GM19328 (cell line): Measurements from ENCODE around the gene SBK3.
"Not testable (repeated sequence)": the region's sequence is repeated elsewhere in the genome, so short reads cannot be mapped to it uniquely, and the experiment has no call there.

Experiments used
- ATAC-seq: cut with Tn5 transposase; IDR thresholded peaks from one replicate; pipeline ENCODE4 v1.9.1; 2021; ENCODE audit warnings: mild to moderate bottlenecking, moderate library complexity; ENCODE audit not compliant: unreplicated experiment

Gene SBK3

DNA sequence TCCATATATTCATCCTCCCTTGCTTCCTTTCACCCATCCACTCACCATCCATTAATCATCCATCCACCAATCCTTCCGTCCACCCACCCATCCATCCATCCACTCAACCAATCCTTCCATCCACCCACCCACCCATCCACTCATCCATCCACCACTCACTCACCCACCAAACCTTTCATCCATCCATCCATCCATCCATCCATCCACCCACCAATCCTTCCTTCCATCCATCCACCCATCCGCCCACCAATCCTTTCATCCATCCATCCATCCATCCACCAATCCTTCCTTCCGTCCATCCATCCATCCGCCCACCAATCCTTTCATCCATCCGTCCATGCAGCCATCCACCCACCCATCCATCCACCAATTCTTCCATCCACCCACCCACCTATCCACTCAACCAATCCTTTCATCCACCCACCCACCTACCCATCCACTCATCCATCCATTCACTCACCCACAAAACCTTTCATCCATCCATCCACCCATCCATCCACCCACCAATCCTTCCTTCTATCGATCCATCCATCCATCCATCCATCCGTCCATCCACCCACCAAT lies 3.0 kb downstream of the SBK3 start:
- no peak for ATAC-seq

DNA sequence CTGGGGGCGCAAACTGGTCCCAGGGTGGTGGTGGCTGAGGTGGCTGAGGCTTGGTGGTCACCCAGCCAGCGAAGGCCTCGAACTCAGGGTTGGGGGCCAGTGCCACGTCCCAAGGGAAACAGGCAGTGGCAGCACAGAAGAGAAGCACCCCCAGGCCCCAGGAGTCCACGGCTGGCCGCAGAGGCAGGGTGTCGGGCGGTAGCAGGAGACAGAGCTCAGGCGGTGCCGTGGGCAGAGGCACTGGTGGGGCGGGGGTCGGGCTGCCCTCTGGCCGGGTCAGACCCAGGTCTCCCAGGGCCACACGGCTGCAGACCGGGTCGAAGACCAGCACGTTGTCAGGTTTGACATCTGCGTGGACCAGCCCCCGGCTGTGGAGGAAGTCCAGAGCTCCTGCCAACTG lies 4.3 kb downstream of the SBK3 start:
- ATAC-seq: no peak

DNA sequence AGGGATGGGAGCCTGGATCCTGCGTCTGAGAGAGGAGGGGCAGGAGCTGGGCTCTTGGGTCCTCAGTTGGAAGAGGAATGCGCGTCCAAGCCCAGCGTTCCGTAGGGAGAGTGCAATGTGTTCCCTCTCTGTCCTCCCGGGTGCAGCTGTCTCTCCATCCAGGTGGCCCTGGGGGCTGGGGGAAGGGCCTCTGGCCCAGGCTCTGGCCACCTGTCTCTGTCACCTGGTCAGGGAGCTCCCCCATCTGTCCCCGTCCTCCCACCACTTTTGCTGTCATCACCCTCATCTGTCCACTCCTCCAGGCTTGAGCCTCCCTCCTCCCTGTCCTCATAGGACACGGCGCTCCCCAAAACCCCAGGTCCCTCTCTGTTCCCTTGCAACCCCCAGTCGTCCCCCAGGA lies 4.7 kb downstream of the SBK3 start:
- no peak for ATAC-seq

DNA sequence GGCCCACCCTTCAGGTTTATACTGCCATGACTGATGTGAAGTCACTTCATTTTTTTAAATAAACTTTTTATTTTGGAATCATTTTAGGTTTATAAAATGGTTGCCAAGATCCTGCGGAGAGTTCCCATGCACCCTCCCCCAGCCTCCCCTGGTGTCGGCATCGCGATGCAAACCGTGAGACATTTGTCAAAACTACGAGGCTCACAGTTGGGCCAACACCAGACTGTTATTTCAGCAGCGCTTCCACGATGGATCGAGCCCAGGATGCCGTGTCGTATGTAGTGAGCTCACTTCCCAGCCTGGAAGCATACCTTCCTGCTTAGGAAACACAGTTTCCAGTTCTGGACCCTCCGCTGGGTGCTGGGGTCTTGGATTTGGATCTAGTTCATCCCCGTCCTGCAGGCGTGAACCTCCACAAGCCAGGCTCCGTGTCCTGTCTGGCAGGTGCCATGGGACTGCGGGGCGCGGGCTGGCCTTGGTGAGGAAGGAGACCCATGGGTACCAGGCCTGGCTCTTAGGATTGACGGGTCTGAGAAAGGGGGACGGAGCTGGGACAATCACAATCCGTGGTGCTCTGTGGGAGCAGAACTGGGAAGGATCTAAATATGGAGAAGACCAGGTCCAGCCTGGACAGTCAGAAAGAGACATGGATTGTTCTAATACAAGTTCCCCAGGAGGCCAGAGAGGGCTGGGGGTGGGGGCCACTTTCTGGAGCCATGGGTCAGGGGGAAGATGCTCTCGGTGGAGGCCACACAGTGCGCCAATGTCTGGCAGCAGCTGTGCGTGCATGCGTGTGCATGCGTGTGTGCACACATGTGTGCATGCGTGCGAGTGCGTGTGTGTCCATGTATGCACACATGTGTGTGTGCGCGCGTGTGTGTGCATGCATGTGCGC lies 6.0 kb downstream of the SBK3 start:
- no peak for ATAC-seq

DNA sequence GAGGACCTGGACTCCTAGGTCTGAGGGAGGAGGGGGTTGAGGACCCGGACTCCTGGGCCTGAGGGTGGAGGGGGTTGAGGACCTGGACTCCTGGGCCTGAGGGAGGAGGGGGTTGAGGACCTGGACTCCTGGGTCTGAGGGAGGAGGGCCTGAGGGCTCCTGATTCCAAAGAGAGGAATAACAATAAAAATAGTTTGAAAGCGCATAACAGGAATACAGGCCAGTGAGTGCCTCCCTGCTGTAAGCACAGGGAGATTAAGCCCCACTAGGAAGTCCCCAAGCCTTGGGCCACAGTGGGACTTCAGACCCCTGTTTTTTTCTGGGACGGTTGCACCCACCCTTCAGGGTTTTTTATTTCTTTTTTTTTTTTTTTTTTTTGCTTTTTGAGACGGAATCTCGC lies 7.2 kb downstream of the SBK3 start:
- no peak for ATAC-seq

DNA sequence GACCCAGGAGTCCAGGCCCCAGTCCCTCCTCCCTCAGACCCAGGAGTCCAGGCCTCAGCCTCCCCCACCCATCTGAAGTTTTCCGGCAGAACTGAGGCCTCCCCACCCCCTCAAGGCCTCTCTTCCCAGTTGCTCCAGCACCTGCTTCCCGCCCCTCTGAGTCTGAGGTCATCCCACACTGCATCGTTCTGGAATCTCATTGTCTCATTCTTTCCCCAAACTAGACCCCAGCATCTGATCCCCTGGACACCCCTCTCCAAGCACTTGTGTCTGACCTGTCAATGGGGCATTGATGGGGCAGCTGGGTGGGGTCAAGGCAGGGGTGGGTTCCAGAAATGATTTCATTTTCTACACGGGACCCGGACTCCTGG lies 7.6 kb downstream of the SBK3 start:
- no peak for ATAC-seq

DNA sequence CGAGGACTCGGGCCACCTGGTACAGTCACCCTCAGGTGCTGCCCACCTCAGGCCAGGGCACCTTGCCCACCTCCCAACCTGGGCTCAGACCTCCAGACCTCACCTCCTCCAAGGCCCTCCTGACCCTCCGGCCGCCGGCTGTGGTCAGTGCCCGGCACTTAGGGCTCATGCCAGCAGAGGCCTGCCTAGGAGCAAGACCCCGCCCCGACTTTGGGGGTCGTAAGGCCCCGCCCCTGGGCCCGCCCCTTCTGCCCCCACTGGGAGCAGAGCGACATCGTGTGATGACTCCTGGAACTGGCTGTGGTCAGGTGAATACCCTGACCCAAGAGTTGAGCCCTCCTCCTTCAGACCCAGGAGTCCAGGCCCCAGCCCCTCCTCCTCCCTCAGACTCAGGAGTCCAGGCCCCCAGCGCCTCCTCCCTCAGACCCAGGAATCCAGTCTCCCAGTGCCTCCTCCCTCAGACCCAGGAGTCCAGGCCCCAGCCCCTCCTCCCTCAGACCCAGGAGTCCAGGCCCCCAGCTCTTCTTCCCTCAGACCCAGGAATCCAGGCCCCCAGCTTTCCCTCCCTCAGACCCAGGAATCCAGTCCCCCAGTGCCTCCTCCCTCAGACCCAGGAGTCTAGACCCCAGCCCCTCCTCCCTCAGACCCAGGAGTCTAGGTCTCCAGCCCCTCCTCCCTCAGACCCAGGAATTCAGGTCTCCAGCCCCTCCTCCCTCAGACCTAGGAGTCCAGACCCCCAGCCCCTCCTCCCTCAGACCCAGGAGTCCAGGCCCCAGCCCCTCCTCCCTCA lies 8.2 kb downstream of the SBK3 start, which contains the start of gene SBK2:
TSS of gene SBK2 (minus strand) at position 183 of the 790 bp plus-strand sequence. CDS start 839 bp downstream, outside the sequence.
- ATAC-seq: no peak

DNA sequence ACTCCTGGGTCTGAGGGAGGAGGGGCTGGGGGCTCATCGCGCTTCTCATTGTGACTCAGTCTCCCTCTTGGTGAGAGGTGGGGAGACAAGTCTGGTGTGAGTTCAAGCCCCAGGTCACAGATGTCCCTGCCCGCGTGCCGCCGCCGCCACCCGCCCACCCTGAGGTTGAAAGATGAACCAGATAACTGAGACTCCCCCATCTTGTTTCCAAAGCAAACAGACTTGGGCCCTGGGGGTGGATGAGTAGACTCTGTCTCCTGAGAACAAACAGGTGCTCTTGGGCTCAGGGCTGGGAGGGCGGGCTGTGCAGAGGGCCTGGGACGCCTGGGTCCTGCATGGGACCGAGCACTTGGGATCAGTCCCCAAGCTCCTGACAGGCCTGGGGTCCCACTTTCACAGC lies 9.0 kb downstream of the SBK3 start:
- ATAC-seq: no peak

DNA sequence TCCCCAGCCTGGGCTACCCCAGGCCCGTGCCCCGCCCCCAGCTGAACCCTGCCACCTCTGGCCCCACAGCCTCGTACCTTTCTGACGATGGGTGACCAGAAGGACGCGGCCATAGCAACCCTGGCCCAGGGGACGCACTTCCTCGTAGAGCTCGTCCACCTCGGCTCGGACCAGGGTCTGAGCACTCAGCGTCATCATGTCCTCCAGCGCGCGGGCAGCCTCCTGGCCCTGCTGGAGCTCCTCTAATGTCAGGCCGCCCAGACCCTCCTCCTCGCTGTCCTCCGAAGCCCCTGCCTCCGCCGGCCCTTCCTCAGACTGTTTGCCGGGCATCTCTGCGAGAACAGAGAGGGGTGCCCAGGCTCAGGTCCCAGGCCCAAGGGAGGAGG lies 9.4 kb downstream of the SBK3 start:
- ATAC-seq: no peak

DNA sequence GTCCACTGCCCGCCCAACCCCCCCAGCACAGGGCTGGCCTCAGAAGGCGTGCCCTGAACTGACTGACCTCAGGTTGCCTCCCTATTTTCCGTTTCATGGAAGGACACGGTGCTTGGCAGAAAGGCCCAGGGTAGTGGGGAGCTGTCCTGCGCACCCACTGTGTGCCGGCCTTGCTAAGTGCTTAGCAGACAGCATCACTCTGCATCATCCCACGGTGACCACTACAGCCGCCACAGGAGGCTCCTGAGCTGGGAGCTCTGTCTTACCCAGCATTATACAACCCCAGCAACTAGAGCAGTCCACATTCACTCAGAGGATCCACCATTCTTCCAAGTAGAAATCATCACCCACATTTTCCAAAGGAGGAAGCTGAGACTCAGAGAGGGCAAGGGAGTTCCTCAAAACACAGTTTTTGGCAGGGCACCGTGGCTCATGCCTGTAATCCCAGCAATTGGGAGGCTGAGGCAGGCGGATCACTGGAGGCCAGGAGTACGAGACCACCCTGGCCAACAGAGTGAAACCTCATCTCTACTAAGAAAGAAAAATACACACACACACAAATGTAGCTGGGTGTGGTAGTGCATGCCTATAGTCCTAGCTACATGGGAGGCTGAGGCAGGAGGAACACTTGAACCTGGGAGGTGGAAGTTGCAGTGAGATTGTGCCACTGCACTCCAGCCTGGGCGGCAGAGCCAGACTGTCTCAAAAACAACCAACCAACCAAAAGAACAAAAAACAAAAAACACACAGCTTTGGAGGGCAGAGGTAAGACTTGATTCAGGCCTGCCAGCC lies 10.0 kb downstream of the SBK3 start:
- no peak for ATAC-seq

DNA sequence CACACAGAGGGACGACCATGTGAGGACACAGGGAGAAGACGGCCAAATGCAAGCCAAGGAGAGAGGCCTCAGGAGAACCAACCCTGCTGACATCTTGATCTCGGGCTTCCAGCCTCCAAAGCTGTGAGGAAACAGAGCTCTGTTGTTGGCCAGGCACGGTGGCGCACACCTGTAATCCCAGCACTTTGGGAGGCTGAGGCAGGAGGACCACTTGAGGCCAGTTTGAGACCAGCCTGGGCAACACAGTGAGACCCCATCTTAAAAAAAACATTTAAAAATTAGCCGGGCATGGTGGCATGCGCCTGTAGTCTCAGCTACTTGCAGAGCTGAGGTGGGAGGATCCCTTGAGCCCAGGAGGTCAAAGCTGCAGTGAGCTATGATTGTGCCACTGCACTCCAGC lies 11.1 kb downstream of the SBK3 start:
- ATAC-seq: not testable (repeated sequence)

DNA sequence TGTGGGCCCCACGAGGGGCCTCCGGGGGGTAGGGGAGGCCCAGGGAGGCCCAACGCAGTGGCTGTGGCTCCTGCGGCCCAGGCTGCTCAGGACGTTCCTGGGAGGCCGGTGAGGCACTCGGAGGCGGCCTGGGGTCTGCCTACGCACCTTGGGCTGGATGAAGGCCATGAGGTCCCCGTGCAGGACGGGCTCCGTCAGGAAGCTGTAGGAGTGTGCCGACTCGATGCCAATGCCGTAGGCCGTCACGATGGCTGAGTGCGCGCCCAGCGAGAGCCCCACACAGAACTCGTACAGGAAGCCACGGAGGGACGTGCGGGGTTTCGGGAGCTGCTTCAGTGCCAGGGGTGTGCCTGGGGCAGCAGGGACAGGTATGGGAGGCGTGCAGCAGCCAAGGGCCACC lies 14.3 kb downstream of the SBK3 start:
- no peak for ATAC-seq

DNA sequence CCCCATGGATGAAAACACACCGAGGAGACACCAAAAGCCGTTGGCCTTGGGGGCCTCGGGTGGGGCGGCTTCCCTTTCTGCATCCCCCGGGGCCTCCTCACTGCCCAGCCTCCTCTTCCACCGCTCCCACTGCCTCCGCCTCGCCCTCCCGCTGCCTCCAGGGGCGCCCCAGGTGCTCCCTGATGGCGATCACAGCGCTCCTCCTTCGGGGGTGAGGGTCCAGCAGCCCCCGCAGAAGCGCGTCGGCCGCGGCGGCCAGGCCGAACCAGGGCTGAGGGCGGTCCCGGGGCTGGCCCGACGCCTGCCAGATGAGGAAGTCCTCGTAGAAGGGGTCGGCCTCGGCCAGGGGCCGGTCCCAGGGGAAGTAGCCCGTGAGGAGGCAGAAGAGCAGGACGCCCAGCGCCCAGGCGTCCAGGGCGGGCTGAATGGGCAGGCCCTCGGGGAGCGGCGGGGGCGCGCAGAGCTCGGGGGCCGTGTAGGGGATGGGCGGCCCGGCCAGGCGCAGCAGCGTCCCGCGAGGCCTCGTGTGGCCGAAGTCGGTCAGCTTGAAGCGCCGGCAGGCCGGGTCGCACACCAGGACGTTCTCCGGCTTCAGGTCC lies 15.6 kb downstream of the SBK3 start:
- no peak for ATAC-seq

DNA sequence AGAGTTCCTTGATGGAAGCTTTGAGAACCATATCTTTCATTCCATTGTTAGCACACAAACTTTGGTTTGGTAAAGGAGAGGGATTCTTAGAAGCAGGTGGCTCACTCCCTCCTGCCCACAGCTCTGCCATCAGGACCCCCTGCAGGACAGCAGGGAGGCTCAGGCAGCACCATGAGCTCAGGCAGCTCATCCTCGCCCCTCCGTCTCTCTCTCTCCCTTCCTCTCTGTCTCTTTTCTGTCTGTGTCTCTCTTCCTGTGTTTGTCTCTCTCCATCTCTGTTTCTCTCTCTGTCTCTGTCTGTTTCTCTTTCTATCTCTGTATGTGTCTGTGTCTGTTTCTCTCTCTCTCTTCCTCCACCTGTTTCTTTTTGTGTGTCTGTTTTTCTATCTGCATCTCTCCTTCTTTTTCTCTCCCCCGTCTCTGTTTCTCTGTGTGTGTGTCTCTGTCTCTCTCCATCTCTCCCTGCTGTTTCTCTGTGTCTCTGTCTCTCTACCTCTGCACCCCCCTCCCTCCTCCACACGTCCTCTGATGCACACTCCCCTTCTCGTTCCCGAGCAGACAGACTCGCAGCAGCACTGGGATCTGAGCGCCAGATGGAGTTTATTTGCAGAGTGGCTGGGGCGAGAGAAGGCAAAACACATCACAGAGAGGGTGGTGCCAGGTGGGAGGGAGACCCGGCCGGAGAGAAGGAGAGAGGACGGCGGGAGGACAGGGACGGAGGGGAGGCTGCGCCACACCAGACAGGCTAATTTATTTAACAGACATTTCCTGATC lies 17.1 kb downstream of the SBK3 start:
- no peak for ATAC-seq

DNA sequence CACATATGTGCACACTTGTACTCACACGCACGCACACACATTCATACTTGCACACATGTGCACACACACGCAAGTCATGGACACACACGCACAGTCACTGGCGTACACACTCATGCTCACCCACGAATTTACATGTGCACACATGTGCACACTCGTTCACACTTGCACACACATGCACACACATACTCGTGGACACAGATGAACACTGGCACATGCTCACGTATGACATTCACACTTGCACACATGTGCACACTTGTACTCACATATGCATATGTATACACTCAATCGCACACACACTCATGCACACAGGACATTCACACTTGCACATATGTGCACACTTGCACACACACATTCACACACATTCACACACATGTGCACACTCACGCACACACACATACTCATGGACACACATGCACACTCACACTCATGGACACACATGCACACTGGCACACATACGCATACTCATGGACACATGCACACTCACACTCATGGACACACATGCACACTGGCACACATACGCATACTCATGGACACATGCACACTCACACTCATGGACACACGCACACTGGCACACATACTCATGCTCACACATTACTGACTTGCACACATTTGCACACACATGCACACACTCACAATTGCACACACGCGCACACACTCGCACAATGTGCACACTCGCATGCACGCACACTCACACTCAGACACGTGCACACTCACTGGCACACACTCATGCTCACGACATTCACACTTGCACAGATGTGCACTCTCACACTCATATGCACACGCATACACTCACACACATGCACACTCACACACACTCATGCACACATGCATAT lies 17.9 kb downstream of the SBK3 start:
- ATAC-seq: no peak

DNA sequence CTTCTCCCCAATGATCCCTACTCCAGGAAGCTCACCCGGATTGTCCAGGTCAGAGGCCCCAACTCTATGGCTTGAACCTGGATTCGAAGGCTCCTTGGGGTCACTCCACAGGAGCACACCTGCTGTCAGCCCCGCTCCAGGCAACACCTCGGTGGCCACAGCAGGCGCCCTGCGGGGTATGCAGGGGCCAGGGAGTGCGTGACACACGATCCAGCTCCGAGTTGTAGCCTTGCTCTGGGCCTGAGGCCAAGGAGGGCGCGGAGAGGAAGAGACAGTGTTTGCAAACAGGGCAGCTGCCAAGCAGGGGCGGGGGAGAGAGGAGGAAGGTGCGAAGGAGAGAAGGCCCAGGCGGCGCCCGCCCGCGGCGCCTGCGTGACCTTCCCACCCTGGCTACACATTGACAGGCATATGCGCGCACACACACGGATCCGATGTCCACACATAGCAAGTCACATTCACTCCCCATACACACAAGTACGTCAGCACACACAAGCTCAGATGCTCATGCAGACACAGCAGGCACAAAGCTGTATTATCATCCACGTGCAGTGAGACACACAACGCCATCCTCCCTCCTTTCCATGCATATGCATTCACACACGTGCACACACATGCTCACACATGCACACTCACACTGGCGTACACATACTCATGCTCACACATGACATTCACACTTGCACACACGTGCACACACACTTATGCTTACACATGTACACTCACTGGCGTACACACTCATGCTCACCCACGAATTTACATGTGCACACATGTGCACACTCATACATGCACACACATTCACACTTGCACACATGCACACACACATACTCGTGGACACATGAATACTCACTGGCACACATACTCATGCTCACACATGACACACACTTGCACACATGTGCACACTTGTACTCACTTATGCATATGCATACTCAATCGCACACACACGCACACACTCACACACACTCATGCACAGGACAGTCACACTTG lies 18.8 kb downstream of the SBK3 start:
- ATAC-seq: no peak

DNA sequence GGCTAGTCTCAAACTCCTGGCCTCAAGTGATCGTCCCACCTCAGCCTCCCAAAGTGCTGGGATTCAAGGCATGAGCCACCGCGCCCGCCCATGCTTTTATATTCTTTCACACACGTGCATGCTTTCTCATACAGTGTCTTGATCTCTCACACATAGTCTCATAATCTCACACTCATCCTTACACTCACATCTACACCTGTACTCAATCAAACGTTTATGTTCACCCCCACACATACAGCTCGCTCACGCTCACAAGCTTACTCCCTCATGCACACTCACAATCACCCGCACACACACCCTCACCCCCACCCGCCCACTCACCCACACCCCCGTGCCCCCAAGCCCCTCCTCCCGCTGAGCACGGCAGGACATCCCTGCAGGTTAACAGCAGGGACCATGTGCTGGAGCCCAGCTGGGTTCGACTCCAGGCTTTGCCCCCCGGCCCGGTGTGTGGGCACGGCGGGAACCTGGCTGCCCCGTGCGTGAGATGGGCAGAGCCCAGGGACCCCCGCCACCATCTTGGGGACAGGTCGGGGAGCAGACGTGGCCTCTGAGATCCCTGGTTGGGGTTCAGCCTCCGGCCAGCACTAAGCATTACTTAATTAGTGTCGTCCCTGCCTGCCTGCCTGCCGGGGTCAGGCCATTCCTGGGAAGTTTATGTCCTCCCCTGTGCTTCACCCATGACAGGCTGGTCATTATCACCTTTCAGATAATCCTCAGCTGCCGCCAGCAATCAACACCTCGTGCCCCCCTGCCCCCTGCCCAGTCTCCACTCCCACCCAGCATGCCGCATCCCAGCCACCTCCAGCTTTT lies 19.8 kb downstream of the SBK3 start:
- no peak for ATAC-seq
